Tibial artery (tissue), 4 donors: ENCODE data around the gene ASB2.

Experiments
- DNase-seq, 2 donors: peaks; one replicate each; pipeline ENCODE4 v3.0.0-alpha.2; 2019
- H3K27ac ChIP-seq, 2 donors: fragments of 200-600 bp; sonication (generic) in 1 of 2; 1 replicate in 1 of 2; 2 replicates in 1 of 2; pipeline ENCODE4 v1.5.1; 2018 to 2019; ENCODE audit warnings: mild to moderate bottlenecking in 1 of 2
- H3K27me3 ChIP-seq, 2 donors: fragments of 200-600 bp; sonication (generic) in 1 of 2; one replicate each; pipeline versions ENCODE4 v1.5.1 to v1.6.0; 2016 to 2019
- H3K36me3 ChIP-seq, 3 donors: fragments of 200-600 bp; sonication (generic) in 2 of 3; one replicate each; pipeline ENCODE4 v1.5.1; 2016 to 2019; ENCODE audit warnings: mild to moderate bottlenecking in 2 of 3
- H3K4me1 ChIP-seq, 4 donors: fragments of 200-600 bp; sonication (generic) in 2 of 4; 1 replicate in 3 of 4; 2 replicates in 1 of 4; pipeline ENCODE4 v1.5.1; 2016 to 2019
- H3K4me3 ChIP-seq, 2 donors: fragments of 200-600 bp; sonication (generic) in 1 of 2; 1 replicate in 1 of 2; 2 replicates in 1 of 2; pipeline ENCODE4 v1.5.1; 2018 to 2019; ENCODE audit warnings: mild to moderate bottlenecking in 2 of 2
- H3K9me3 ChIP-seq, 3 donors: fragments of 200-600 bp; sonication (generic) in 1 of 3; one replicate each; pipeline ENCODE4 v1.5.1; 2016 to 2019
- intact Hi-C: fragments of 100-400 bp; cut with DNase I; formaldehyde crosslinking; loops from one replicate; pipeline ENCODE4 v1.15.0; 2023; ENCODE audit warnings: low total_unique reads
- TF ChIP-seq, protein P1 (sequence below), 2 experiments: fragments of 200-600 bp in 1 of 2; fragments of 450-650 bp in 1 of 2; IDR thresholded peaks; one replicate each; pipeline ENCODE4 v1.5.1; 2017 to 2019; ENCODE audit warnings: antibody characterized with exemption in 2 of 2, mild to moderate bottlenecking in 1 of 2, moderate library complexity in 1 of 2

ASB2 gene

DNA sequence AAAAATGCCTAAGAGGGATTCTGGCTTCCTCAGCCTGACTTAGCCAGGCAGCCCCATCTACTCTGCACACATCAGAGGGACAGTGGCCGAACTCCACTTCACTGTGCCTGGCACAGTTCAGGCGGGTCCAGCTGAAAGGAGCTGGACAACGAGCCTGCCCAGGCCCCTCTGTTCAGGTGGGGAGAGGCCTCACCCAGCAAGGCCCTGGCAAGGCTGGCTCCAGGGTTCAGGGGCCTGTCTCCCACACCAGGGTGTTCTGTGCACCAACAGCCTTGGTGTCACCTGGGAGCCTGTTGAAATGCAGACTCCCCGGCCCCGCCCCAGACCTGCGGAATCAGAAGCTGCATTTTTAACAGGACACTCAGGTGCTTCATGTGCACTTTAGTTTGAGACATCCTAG lies 39.4 kb downstream of the ASB2 start:
- H3K4me1 ChIP-seq = peaks cover 0 to 25% (median 10%) of the 10 kb centered on the region in 4 donors
- TF ChIP-seq, protein P1, sequence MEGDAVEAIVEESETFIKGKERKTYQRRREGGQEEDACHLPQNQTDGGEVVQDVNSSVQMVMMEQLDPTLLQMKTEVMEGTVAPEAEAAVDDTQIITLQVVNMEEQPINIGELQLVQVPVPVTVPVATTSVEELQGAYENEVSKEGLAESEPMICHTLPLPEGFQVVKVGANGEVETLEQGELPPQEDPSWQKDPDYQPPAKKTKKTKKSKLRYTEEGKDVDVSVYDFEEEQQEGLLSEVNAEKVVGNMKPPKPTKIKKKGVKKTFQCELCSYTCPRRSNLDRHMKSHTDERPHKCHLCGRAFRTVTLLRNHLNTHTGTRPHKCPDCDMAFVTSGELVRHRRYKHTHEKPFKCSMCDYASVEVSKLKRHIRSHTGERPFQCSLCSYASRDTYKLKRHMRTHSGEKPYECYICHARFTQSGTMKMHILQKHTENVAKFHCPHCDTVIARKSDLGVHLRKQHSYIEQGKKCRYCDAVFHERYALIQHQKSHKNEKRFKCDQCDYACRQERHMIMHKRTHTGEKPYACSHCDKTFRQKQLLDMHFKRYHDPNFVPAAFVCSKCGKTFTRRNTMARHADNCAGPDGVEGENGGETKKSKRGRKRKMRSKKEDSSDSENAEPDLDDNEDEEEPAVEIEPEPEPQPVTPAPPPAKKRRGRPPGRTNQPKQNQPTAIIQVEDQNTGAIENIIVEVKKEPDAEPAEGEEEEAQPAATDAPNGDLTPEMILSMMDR (IDR thresholded peaks at IDR 0.05) = no peak
- DNase-seq = no peak
- H3K27me3 ChIP-seq = no peaks in the 10 kb centered on the region
- H3K36me3 ChIP-seq = peaks cover 36 to 61% (median 40%) of the 10 kb centered on the region in 3 donors
- no peak overlapping the region for H3K27ac ChIP-seq
- no peaks in the 10 kb centered on the region for H3K9me3 ChIP-seq
- H3K4me3 ChIP-seq = no peak overlapping the region
- intact Hi-C loops = no loop called here

DNA sequence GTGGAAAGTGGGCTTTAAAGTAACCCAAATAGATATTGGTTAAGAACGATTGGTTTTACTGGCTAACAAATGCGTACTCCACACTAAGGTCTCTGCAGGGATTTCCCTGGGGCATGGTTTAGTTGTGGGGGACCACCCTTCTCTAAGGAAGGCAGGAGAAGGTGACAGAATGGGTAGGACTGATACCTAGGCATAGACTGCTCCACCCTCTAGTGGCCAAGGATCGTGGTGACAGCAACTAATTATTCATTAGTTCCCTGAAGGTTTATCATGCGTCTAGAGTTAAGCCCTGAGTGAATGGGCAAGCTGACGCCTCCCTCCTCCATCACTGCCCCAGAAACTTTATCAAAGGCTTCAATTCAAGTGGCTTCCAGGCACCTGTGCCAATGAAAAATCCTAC lies 40.1 kb downstream of the ASB2 start:
- Histone ChIP-seq H3K4me3 (no peak overlapping the region), H3K27me3 (no peaks in the 10 kb centered on the region), H3K36me3 (peaks cover 38 to 65% (median 40%) of the 10 kb centered on the region in 3 donors), H3K27ac (no peak overlapping the region), H3K9me3 (no peaks in the 10 kb centered on the region), H3K4me1 (peaks cover 0 to 20% (median 10%) of the 10 kb centered on the region in 4 donors)
- TF ChIP-seq, protein P1 (IDR thresholded peaks at IDR 0.05) = peak in 1 of 2 experiments; percentile 8
- no peak for DNase-seq
- intact Hi-C loops = no loop called here

DNA sequence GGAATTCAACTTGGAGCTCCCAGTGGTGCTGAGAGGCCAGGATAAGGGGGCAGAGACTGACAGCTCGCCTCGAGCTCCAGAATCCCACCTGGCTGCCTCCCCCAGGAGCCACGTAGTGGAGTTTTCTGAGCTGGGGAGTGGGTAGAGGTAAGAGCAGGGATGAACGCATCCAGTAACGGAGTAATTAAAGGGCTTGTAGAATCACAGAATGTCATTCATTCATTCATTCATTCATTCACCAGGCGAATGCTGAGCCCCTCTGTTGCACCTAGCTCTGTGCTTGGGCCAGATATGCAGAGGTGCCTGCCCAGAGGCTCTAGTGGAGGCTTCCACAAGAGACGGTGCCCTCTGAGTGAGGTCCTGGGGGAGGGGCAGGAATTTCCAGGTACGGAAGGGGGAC lies 41.2 kb downstream of the ASB2 start:
- TF ChIP-seq, protein P1 (IDR thresholded peaks at IDR 0.05) = no peak

DNA sequence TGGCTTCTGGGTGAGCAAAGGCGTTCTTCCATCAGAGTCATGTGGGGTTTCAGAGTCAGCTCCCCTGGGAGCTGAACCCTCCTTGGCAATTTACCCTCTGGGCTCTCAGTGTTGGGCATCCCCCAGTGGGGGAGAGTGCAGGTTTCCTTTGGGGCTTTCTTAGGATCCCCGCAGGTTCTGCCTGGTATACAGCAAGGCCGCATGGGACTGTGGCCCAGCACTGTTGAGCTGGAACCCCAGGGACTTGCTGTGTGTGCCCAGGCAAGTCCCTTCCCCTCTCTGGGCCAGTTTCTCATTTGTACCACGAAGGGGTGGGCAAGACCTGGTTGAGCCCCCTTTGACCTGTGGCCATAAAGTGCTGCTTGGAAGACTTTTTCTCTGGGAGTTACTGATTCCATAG lies 43.7 kb downstream of the ASB2 start:
- intact Hi-C loops = no loop called here
- TF ChIP-seq, protein P1 (IDR thresholded peaks at IDR 0.05) = no peak
- Histone ChIP-seq H3K9me3 (no peaks in the 10 kb centered on the region), H3K36me3 (peaks cover 38 to 65% (median 40%) of the 10 kb centered on the region in 3 donors), H3K27ac (no peak overlapping the region), H3K27me3 (no peaks in the 10 kb centered on the region), H3K4me1 (peaks cover 0 to 14% (median 0%) of the 10 kb centered on the region in 4 donors), H3K4me3 (no peak overlapping the region)
- DNase-seq = no peak

More for the DNA sequence above, 41.2 kb downstream of the ASB2 start:
- Histone ChIP-seq H3K36me3 (peaks cover 38 to 72% (median 40%) of the 10 kb centered on the region in 3 donors), H3K4me1 (peaks cover 0 to 18% (median 6%) of the 10 kb centered on the region in 4 donors), H3K27ac (no peak overlapping the region), H3K4me3 (no peak overlapping the region), H3K9me3 (no peaks in the 10 kb centered on the region), H3K27me3 (no peaks in the 10 kb centered on the region)
- DNase-seq = no peak
- intact Hi-C loops = no loop called here

DNA sequence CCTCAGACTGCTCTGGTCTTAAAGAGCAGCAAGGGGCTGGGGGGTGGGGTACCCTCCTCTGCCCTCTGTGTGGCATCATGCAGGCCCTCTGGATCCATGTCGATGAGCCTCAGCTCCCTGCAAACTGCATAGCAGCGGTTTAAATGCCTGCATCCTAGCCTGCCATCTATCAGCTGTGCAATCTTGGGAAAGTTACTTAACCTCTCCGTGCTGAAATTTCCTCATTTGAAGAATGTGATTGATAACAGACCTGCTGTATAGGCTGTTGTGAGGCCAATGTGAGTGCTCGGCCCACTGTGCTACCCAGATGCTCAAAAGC lies 45.4 kb downstream of the ASB2 start:
- Histone ChIP-seq H3K36me3 (peaks cover 28 to 50% (median 38%) of the 10 kb centered on the region in 3 donors), H3K9me3 (no peaks in the 10 kb centered on the region), H3K27me3 (no peaks in the 10 kb centered on the region), H3K4me1 (peaks cover 0 to 10% (median 0%) of the 10 kb centered on the region in 4 donors), H3K4me3 (no peak overlapping the region), H3K27ac (no peak overlapping the region)
- DNase-seq = no peak
- TF ChIP-seq, protein P1 (IDR thresholded peaks at IDR 0.05) = no peak
- intact Hi-C loops = no loop called here
